Iris pigment epithelial cell (primary cell): ENCODE results near the gene WNT4.

ENCODE experiments used
- DNase-seq: peaks from one replicate; pipeline ENCODE4 v3.0.0-alpha.2; 2011; ENCODE audit warnings: low read depth

WNT4 gene

GRCh38 chr1:22074803-22075202 lies 68.1 kb downstream of the WNT4 start:
- DNase-seq = no peak

- DNase-seq = peak; percentile 28
These were observed 71.4 kb downstream of the WNT4 start for GRCh38 chr1:22071511-22071910.
